ENCODE results near the gene MAB21L2. TPM values are rescaled to one million over a fixed set of nuclear protein-coding genes. Genes with fewer than 3 reads are reported as not detected.
"Not testable (repeated sequence)": the region's sequence is repeated elsewhere in the genome, so short reads cannot be mapped to it uniquely, and the experiment has no call there.

Gene MAB21L2
- total and polyA plus RNA-seq, 4 donors = 0.01 to 0.09 (median 0.04) TPM; not detected in 1

- WGBS, 2 donors = 98 to 99% methylated on average over 2 of the region's 2 CpGs
- H3K27me3 ChIP-seq (ENCODE audit: control insufficient read depth in 3 of 3, insufficient read depth in 3 of 3, low read length in 2 of 3) = no peaks in the 10 kb centered on the region
- no peak for ATAC-seq (ENCODE audit: insufficient read depth, low FRiP score)
Observed at GRCh38 chr4:150546286-150546685, 35.7 kb upstream of the MAB21L2 start.

GRCh38 chr4:150547154-150547838 lies 34.7 kb upstream of the MAB21L2 start:
- H3K4me3 ChIP-seq = no peak overlapping the region
- ATAC-seq (ENCODE audit: insufficient read depth, low FRiP score) = no peak
- H3K36me3 ChIP-seq (ENCODE audit: control insufficient read depth in 4 of 4, insufficient read depth in 4 of 4, low read length in 4 of 4) = no peaks in the 10 kb centered on the region
- no peak for TF ChIP-seq CTCF (IDR thresholded peaks at IDR 0.05; ENCODE audit: control extremely low read depth, extremely low read depth)
- no peak overlapping the region for H3K27ac ChIP-seq (ENCODE audit: low read depth in 1 of 2, low read length in 1 of 2)
- H3K4me1 ChIP-seq (ENCODE audit: control insufficient read depth in 5 of 5, insufficient read depth in 5 of 5, low read length in 5 of 5) = peaks cover 0 to 10% (median 0%) of the 10 kb centered on the region in 5 donors
- no peaks in the 10 kb centered on the region for H3K27me3 ChIP-seq (ENCODE audit: control insufficient read depth in 3 of 3, insufficient read depth in 3 of 3, low read length in 2 of 3)
- no peaks in the 10 kb centered on the region for H3K9me3 ChIP-seq (ENCODE audit: control insufficient read depth in 4 of 4, insufficient read depth in 3 of 4, low read length in 3 of 4)
- no peak for DNase-seq
- 87 to 91% methylated on average over 4 of the region's 4 CpGs for whole genome bisulfite sequencing, 2 donors
- no peak overlapping the region for H3K9ac ChIP-seq (ENCODE audit: insufficient read depth in 1 of 2, low read length in 2 of 2)

More at GRCh38 chr4:150546286-150546685, 35.7 kb upstream of the MAB21L2 start:
- DNase-seq = no peak
- peaks cover 0 to 10% (median 0%) of the 10 kb centered on the region in 5 donors for H3K4me1 ChIP-seq (ENCODE audit: control insufficient read depth in 5 of 5, insufficient read depth in 5 of 5, low read length in 5 of 5)
- no peak overlapping the region for H3K4me3 ChIP-seq
- no peak for TF ChIP-seq CTCF (IDR thresholded peaks at IDR 0.05; ENCODE audit: control extremely low read depth, extremely low read depth)
- no peaks in the 10 kb centered on the region for H3K36me3 ChIP-seq (ENCODE audit: control insufficient read depth in 4 of 4, insufficient read depth in 4 of 4, low read length in 4 of 4)
- H3K9me3 ChIP-seq (ENCODE audit: control insufficient read depth in 4 of 4, insufficient read depth in 3 of 4, low read length in 3 of 4) = no peaks in the 10 kb centered on the region
- H3K27ac ChIP-seq (ENCODE audit: low read depth in 1 of 2, low read length in 1 of 2) = no peak overlapping the region
- no peak overlapping the region for H3K9ac ChIP-seq (ENCODE audit: insufficient read depth in 1 of 2, low read length in 2 of 2)

GRCh38 chr4:150557811-150558210 lies 24.1 kb upstream of the MAB21L2 start:
- WGBS, 2 donors = 96% methylated on average over 3 of the region's 3 CpGs
- ATAC-seq (ENCODE audit: insufficient read depth, low FRiP score) = peak; percentile 34
- H3K36me3 ChIP-seq (ENCODE audit: control insufficient read depth in 4 of 4, insufficient read depth in 4 of 4, low read length in 4 of 4); H3K4me3 ChIP-seq; H3K27ac ChIP-seq (ENCODE audit: low read depth in 1 of 2, low read length in 1 of 2); H3K9me3 ChIP-seq (ENCODE audit: control insufficient read depth in 4 of 4, insufficient read depth in 3 of 4, low read length in 3 of 4); DNase-seq; H3K27me3 ChIP-seq (ENCODE audit: control insufficient read depth in 3 of 3, insufficient read depth in 3 of 3, low read length in 2 of 3); H3K4me1 ChIP-seq (ENCODE audit: control insufficient read depth in 5 of 5, insufficient read depth in 5 of 5, low read length in 5 of 5); H3K9ac ChIP-seq (ENCODE audit: insufficient read depth in 1 of 2, low read length in 2 of 2): not testable (repeated sequence)

- Histone ChIP-seq H3K27me3 (ENCODE audit: control insufficient read depth in 3 of 3, insufficient read depth in 3 of 3, low read length in 2 of 3) (no peaks in the 10 kb centered on the region), H3K4me3 (no peak overlapping the region), H3K27ac (ENCODE audit: low read depth in 1 of 2, low read length in 1 of 2) (no peak overlapping the region), H3K9me3 (ENCODE audit: control insufficient read depth in 4 of 4, insufficient read depth in 3 of 4, low read length in 3 of 4) (no peaks in the 10 kb centered on the region), H3K9ac (ENCODE audit: insufficient read depth in 1 of 2, low read length in 2 of 2) (no peak overlapping the region), H3K4me1 (ENCODE audit: control insufficient read depth in 5 of 5, insufficient read depth in 5 of 5, low read length in 5 of 5) (peaks cover 0 to 3% (median 0%) of the 10 kb centered on the region in 5 donors), H3K36me3 (ENCODE audit: control insufficient read depth in 4 of 4, insufficient read depth in 4 of 4, low read length in 4 of 4) (no peaks in the 10 kb centered on the region)
- no peak for TF ChIP-seq CTCF (IDR thresholded peaks at IDR 0.05; ENCODE audit: control extremely low read depth, extremely low read depth)
- DNase-seq = no peak
- no peak for ATAC-seq (ENCODE audit: insufficient read depth, low FRiP score)
- 89 to 93% methylated on average over 2 of the region's 2 CpGs for WGBS, 2 donors
Observed at GRCh38 chr4:150561143-150561737, 20.7 kb upstream of the MAB21L2 start.

Measured in lung (tissue), 12 donors.